AG20443 (cell line): Measurements from ENCODE around the gene GNPTAB.
A peak's percentile ranks its signal among the peaks of the same experiment; 100 is the strongest.

Experiments
- DNase-seq: peaks from one replicate; pipeline ENCODE4 v3.0.0; 2012; ENCODE audit warnings: low spot score, mixed read lengths

GNPTAB gene

GRCh38 chr12:101772012-101772775, 58.6 kb downstream of the GNPTAB start:
- DNase-seq: no peak

GRCh38 chr12:101769865-101770264, 60.9 kb downstream of the GNPTAB start:
- no peak for DNase-seq

GRCh38 chr12:101768781-101769180, 62.0 kb downstream of the GNPTAB start:
- DNase-seq: no peak

GRCh38 chr12:101767537-101767936, 63.2 kb downstream of the GNPTAB start:
- DNase-seq: no peak

GRCh38 chr12:101764051-101764792, 66.5 kb downstream of the GNPTAB start:
- DNase-seq: no peak

GRCh38 chr12:101763246-101763931, 67.4 kb downstream of the GNPTAB start:
- no peak for DNase-seq

GRCh38 chr12:101761781-101762180, 69.0 kb downstream of the GNPTAB start:
- DNase-seq: no peak

GRCh38 chr12:101761350-101761749, 69.4 kb downstream of the GNPTAB start:
- DNase-seq: no peak

GRCh38 chr12:101759396-101760047, 71.2 kb downstream of the GNPTAB start:
- DNase-seq: peak; percentile 63

GRCh38 chr12:101750152-101750551, 80.6 kb downstream of the GNPTAB start:
- DNase-seq: no peak

- DNase-seq: no peak
Observed at GRCh38 chr12:101749657-101750056, 81.1 kb downstream of the GNPTAB start.

GRCh38 chr12:101748907-101749306, 81.9 kb downstream of the GNPTAB start:
- DNase-seq: no peak

GRCh38 chr12:101747697-101748096, 83.1 kb downstream of the GNPTAB start:
- no peak for DNase-seq

- DNase-seq: no peak
Observed at GRCh38 chr12:101746661-101747060, 84.1 kb downstream of the GNPTAB start.

GRCh38 chr12:101746196-101746595, 84.6 kb downstream of the GNPTAB start:
- DNase-seq: no peak

- no peak for DNase-seq
Observed at GRCh38 chr12:101745481-101745880, 85.3 kb downstream of the GNPTAB start.

- DNase-seq: no peak
Observed at GRCh38 chr12:101743724-101744472, 86.9 kb downstream of the GNPTAB start.

GRCh38 chr12:101743242-101743641, 87.5 kb downstream of the GNPTAB start:
- DNase-seq: no peak

- DNase-seq: no peak
Observed at GRCh38 chr12:101740980-101741379, 89.8 kb downstream of the GNPTAB start.

GRCh38 chr12:101740566-101740965, 90.2 kb downstream of the GNPTAB start:
- no peak for DNase-seq

GRCh38 chr12:101738920-101739665, 91.7 kb downstream of the GNPTAB start, which contains the start of gene SYCP3:
TSS of gene SYCP3 (minus strand) at chr12:101739462. CDS start at chr12:101737935, 1,527 bp downstream.
- DNase-seq: no peak
